Muscle of arm (tissue), 12 donors: ENCODE data around the gene CHIT1. TPM values are rescaled to one million over a fixed set of nuclear protein-coding genes. Genes with fewer than 3 reads are reported as not detected.

Experiments used
- DNase-seq: peaks from one replicate; pipeline ENCODE4 v3.0.0-alpha.2; 2013
- polyA plus RNA-seq, 12 donors: library from polyadenylated mRNA; unstranded; fragments of 120-200 nt; gene quantifications; one replicate each; pipeline ENCODE4 v1.2.1, GENCODE V29; 2013; ENCODE audit not compliant: insufficient read length in 12 of 12

The CHIT1 gene
- polyA plus RNA-seq, 12 donors = 0.20 to 0.91 (median 0.58) TPM; not detected in 2

- DNase-seq = no peak
Observed at GRCh38 chr1:203188686-203189232, 40.7 kb downstream of the CHIT1 start.

GRCh38 chr1:203187689-203188264, 41.7 kb downstream of the CHIT1 start:
- DNase-seq = no peak

GRCh38 chr1:203187304-203187685, 42.2 kb downstream of the CHIT1 start:
- DNase-seq = no peak

GRCh38 chr1:203186446-203187303, 42.8 kb downstream of the CHIT1 start, which contains the start of gene CHI3L1:
Gene CHI3L1 (minus strand): TSS chr1:203186704. CDS start chr1:203186623, 81 bp downstream.
- no peak for DNase-seq

- no peak for DNase-seq
Observed at GRCh38 chr1:203186091-203186445, 43.4 kb downstream of the CHIT1 start.

- no peak for DNase-seq
Observed at GRCh38 chr1:203185585-203185984, 43.9 kb downstream of the CHIT1 start.

- no peak for DNase-seq
Observed at GRCh38 chr1:203185061-203185461, 44.4 kb downstream of the CHIT1 start.

- no peak for DNase-seq
Observed at GRCh38 chr1:203184467-203184866, 45.0 kb downstream of the CHIT1 start.

GRCh38 chr1:203183828-203184227, 45.6 kb downstream of the CHIT1 start:
- DNase-seq = no peak

GRCh38 chr1:203182387-203182953, 47.0 kb downstream of the CHIT1 start:
- no peak for DNase-seq

- no peak for DNase-seq
Observed at GRCh38 chr1:203181586-203182386, 47.7 kb downstream of the CHIT1 start.

GRCh38 chr1:203180611-203181330, 48.7 kb downstream of the CHIT1 start:
- no peak for DNase-seq

GRCh38 chr1:203179667-203180005, 49.8 kb downstream of the CHIT1 start:
- no peak for DNase-seq

GRCh38 chr1:203178821-203179666, 50.4 kb downstream of the CHIT1 start:
- no peak for DNase-seq

GRCh38 chr1:203178083-203178482, 51.4 kb downstream of the CHIT1 start:
- no peak for DNase-seq

GRCh38 chr1:203177470-203178039, 51.9 kb downstream of the CHIT1 start:
- no peak for DNase-seq

- DNase-seq = no peak
Observed at GRCh38 chr1:203177036-203177405, 52.5 kb downstream of the CHIT1 start.

GRCh38 chr1:203176273-203177035, 53.0 kb downstream of the CHIT1 start:
- DNase-seq = no peak

GRCh38 chr1:203175827-203176241, 53.6 kb downstream of the CHIT1 start:
- peak; percentile 21 for DNase-seq
